Measurements from ENCODE around the gene NFILZ. TPM values are rescaled to one million over a fixed set of nuclear protein-coding genes. Genes with fewer than 3 reads are reported as not detected.
"Not testable (repeated sequence)": the region's sequence is repeated elsewhere in the genome, so short reads cannot be mapped to it uniquely, and the experiment has no call there.

The NFILZ gene
- total RNA-seq, 1 experiment from 2014 or later = not detected

- Histone ChIP-seq H3K79me2 (ENCODE audit: low read depth) (no peaks in the 10 kb centered on the region), H3F3A (ENCODE audit: insufficient read depth, low read depth) (peaks cover 3% of the 10 kb centered on the region; the same call in 1 of the 2 replicates), H3K4me1 (replicated peaks; ENCODE audit: insufficient read depth) (no peaks in the 10 kb centered on the region), H3K36me3 (ENCODE audit: low read depth) (no peaks in the 10 kb centered on the region), H3K9me2 (ENCODE audit: insufficient read depth) (no peaks in the 10 kb centered on the region), H3K4me2 (no peak overlapping the region), H2AFZ (no peak overlapping the region), H3K27me3 (ENCODE audit: insufficient read depth, low read depth) (peaks cover 23% of the 10 kb centered on the region; the same call in 1 of the 2 replicates), H4K20me1 (ENCODE audit: insufficient read depth) (no peaks in the 10 kb centered on the region), H3K27ac (no peak overlapping the region), H3K4me3 (no peak overlapping the region), H3K9me3 (ENCODE audit: insufficient read depth, low read depth) (no peaks in the 10 kb centered on the region)
- ChIA-PET POLR2A (ENCODE audit: unreplicated experiment) (no interaction called here), CTCF (no interaction called here)
- TF ChIP-seq CTCF (conservative IDR thresholded peaks at IDR 0.05) (no peak), EZH2 (IDR thresholded peaks at IDR 0.05; ENCODE audit: low read depth) (no peak)
- intact Hi-C loops (cut with micrococcal nuclease; ENCODE audit: unreplicated experiment) = no loop called here
- no peak for DNase-seq
- no TSS peak for BruUV-seq (replicated peaks)
These were observed 12.4 kb upstream of the NFILZ start for GRCh38 chr19:8617984-8618383.

DNA sequence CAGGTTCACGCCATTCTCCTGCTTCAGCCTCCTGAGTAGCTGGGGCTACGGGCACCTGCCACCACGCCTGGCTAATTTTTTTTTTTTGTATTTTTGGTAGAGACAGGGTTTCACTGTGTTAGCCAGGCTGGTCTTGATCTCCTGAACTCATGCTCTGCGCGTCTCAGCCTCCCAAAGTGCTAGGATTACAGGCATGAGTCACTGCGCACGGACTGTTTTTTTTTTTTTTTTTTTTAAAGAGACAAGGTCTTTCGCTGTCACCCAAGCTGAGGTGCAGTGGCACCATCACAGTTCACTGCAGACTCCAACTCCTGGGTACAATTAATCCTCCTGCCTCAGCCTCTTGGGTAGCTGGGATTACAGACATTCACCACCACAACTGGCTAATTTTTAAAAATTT is 11.7 kb upstream of the NFILZ start:
- no peaks in the 10 kb centered on the region for H3K9me2 ChIP-seq (ENCODE audit: insufficient read depth)
- DNase-seq = no peak
- ChIA-PET CTCF (no interaction called here), POLR2A (ENCODE audit: unreplicated experiment) (no interaction called here)
- no peaks in the 10 kb centered on the region for H3K36me3 ChIP-seq (ENCODE audit: low read depth)
- BruUV-seq (replicated peaks) = no TSS peak
- TF ChIP-seq EZH2 (IDR thresholded peaks at IDR 0.05; ENCODE audit: low read depth) = no peak
- TF ChIP-seq CTCF (conservative IDR thresholded peaks at IDR 0.05) = no peak
- no peaks in the 10 kb centered on the region for H3K9me3 ChIP-seq (ENCODE audit: insufficient read depth, low read depth)
- H3K4me3 ChIP-seq = no peak overlapping the region
- no peaks in the 10 kb centered on the region for H3K4me1 ChIP-seq (replicated peaks; ENCODE audit: insufficient read depth)
- H3F3A ChIP-seq (ENCODE audit: insufficient read depth, low read depth) = peaks cover 3% of the 10 kb centered on the region; the same call in 1 of the 2 replicates
- H4K20me1 ChIP-seq (ENCODE audit: insufficient read depth) = no peaks in the 10 kb centered on the region
- intact Hi-C loops (cut with micrococcal nuclease; ENCODE audit: unreplicated experiment) = no loop called here
- H3K4me2 ChIP-seq = no peak overlapping the region
- peaks cover 23% of the 10 kb centered on the region; the same call in 1 of the 2 replicates for H3K27me3 ChIP-seq (ENCODE audit: insufficient read depth, low read depth)
- no peaks in the 10 kb centered on the region for H3K79me2 ChIP-seq (ENCODE audit: low read depth)
- H2AFZ ChIP-seq = no peak overlapping the region
- H3K27ac ChIP-seq = no peak overlapping the region

DNA sequence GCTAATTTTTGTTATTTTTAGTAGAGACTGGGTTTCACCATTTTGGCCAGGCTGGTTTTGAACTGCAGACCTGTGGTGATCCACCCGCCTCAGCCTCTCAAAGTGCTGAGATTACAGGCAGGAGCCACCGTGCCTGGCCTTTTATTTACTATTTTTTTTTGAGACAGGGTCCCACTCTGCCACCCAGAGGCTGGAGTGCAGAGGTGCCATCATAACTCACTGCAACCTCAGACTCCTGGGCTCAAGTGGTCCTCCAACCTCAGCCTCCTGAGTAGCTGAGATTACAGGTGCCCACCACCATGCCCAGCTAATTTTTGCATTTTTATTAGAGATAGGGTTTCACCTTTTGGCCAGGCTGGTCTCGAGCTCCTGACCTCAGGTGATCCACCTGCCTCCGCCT is 7.5 kb upstream of the NFILZ start:
- peaks cover 28% of the 10 kb centered on the region; the same call in 1 of the 2 replicates for H3K27me3 ChIP-seq (ENCODE audit: insufficient read depth, low read depth)
- H3F3A ChIP-seq (ENCODE audit: insufficient read depth, low read depth); H3K36me3 ChIP-seq (ENCODE audit: low read depth); H3K4me1 ChIP-seq (replicated peaks; ENCODE audit: insufficient read depth); H2AFZ ChIP-seq; H3K4me2 ChIP-seq; POLR2A ChIA-PET (ENCODE audit: unreplicated experiment); H3K9me3 ChIP-seq (ENCODE audit: insufficient read depth, low read depth); H3K27ac ChIP-seq; H3K79me2 ChIP-seq (ENCODE audit: low read depth); intact Hi-C loops (cut with micrococcal nuclease; ENCODE audit: unreplicated experiment); H3K9me2 ChIP-seq (ENCODE audit: insufficient read depth); CTCF ChIA-PET; BruUV-seq (replicated peaks); H4K20me1 ChIP-seq (ENCODE audit: insufficient read depth); DNase-seq; H3K4me3 ChIP-seq: not testable (repeated sequence)
- TF ChIP-seq CTCF (conservative IDR thresholded peaks at IDR 0.05) = peak; percentile 52; the same call in 1 of the 2 replicates
